GM12878 (cell line): ENCODE results near the gene TBKBP1. TPM values are rescaled to one million over a fixed set of nuclear protein-coding genes. Genes with fewer than 3 reads are reported as not detected.

Experiments used
- CHD2 ChIP-seq: IDR thresholded peaks from 2 replicates; pipeline ENCODE4 v1.6.1; 2011; ENCODE audit warnings: low read depth, low read length, improper control_type of control experiment, borderline replicate concordance
- FOXM1 ChIP-seq: IDR thresholded peaks from 2 replicates; pipeline ENCODE4 v1.6.1; 2012; ENCODE audit warnings: low read depth, mild to moderate bottlenecking, inconsistent platforms, low read length, moderate library complexity
- HDAC6 ChIP-seq: fragments of 200-600 bp; sonication (generic); IDR thresholded peaks from one replicate; pipeline ENCODE4 v1.8.0; 2017; ENCODE audit warnings: antibody characterized with exemption; ENCODE audit not compliant: unreplicated experiment
- IKZF1 ChIP-seq: fragments of 450-650 bp; conservative IDR thresholded peaks from 2 replicates; pipeline ENCODE4 v1.6.1; 2017; ENCODE audit warnings: antibody characterized with exemption, mild to moderate bottlenecking
- KAT2A ChIP-seq: conservative IDR thresholded peaks from 2 replicates; pipeline ENCODE4 v1.6.1; 2011; ENCODE audit warnings: low read depth, low read length; ENCODE audit not compliant: control insufficient read depth
- MYB ChIP-seq: fragments of 150-350 bp; IDR thresholded peaks from 2 replicates; pipeline ENCODE4 v1.6.1; 2014; ENCODE audit warnings: mild to moderate bottlenecking, low read depth, low read length, borderline replicate concordance
- NFXL1 ChIP-seq: fragments of 450-650 bp; IDR thresholded peaks from 2 replicates; pipeline ENCODE4 v1.6.1; 2017; ENCODE audit warnings: antibody characterized with exemption, mild to moderate bottlenecking, borderline replicate concordance
- NKRF ChIP-seq: fragments of 450-650 bp; conservative IDR thresholded peaks from 2 replicates; pipeline ENCODE4 v1.6.1; 2017; ENCODE audit warnings: mild to moderate bottlenecking, moderate library complexity
- POLR2AphosphoS2 ChIP-seq: IDR thresholded peaks from 2 replicates; pipeline ENCODE4 v1.6.1; 2011; ENCODE audit warnings: low read depth, mild to moderate bottlenecking, low read length, improper control_type of control experiment, moderate library complexity
- POLR2AphosphoS5 ChIP-seq: IDR thresholded peaks from 2 replicates; pipeline ENCODE4 v1.6.1; 2011; ENCODE audit warnings: mild to moderate bottlenecking, low read length, inconsistent platforms
- RCOR1 ChIP-seq: conservative IDR thresholded peaks from 2 replicates; pipeline ENCODE4 v1.6.1; 2012; ENCODE audit warnings: low read depth, low read length, improper control_type of control experiment
- SIN3A ChIP-seq: IDR thresholded peaks from 2 replicates; pipeline ENCODE4 v1.6.1; 2012; ENCODE audit warnings: low read depth, low read length, improper control_type of control experiment
- polyA plus RNA-seq, 11 experiments: library from polyadenylated mRNA; depleted of rRNA in 4 of 11; unstranded in 6 of 11; stranded (reverse) in 5 of 11; fragments of >200 nt; fragmentation: Nextera tagmentation in 4 of 11; fragmentation: Illumina TruSeq in 1 of 11; extraction: Ambion mirVana in 4 of 11; extraction: Trizol in 1 of 11; gene quantifications; 1 replicate in 1 of 11; 2 replicates in 10 of 11; pipeline versions ENCODE4 v1.2.1 to v1.2.3, GENCODE V29; 2011 to 2016; ENCODE audit warnings: inconsistent platforms in 2 of 11, missing spikeins in 2 of 11, low read depth in 1 of 11
- total RNA-seq, 4 experiments: library from RNA; depleted of rRNA in 3 of 4; stranded (reverse); fragments of >200 nt in 3 of 4; fragmentation: Illumina TruSeq in 1 of 4; extraction: Trizol in 1 of 4; gene quantifications; 2 replicates each; pipeline versions ENCODE4 v1.2.1 to v1.2.3, GENCODE V29; 2013 to 2021

TBKBP1 gene
- total and polyA plus RNA-seq, 10 of the 15 experiments (the other 5 are each of a cell fraction or from before 2014, with no cell fraction given): 0.11 to 2.7 (median 0.74) TPM; not detected in 3

GRCh38 chr17:47719411-47720152, 25.6 kb downstream of the TBKBP1 start (continued):
- TF ChIP-seq POLR2AphosphoS2 (no peak), HDAC6 (no peak), FOXM1 (no peak), IKZF1 (peak; percentile 71), CHD2 (no peak), NKRF (no peak), RCOR1 (no peak), NFXL1 (no peak), KAT2A (no peak), SIN3A (no peak), POLR2AphosphoS5 (no peak), MYB (no peak)
